Activated effector memory CD4-positive, alpha-beta T cell treated with anti-CD3 and anti-CD28 coated beads, Interleukin-2, amount 50 U/mL, for 16 hours (primary cell): Measurements from ENCODE around the gene ARHGAP36.

Experiments used
- DNase-seq: peaks from one replicate; pipeline ENCODE4 v3.0.0-alpha.2; 2020

Gene ARHGAP36

GRCh38 chrX:131072871-131073571 is 14.9 kb downstream of the ARHGAP36 start:
- no peak for DNase-seq

GRCh38 chrX:131073607-131074006 is 15.5 kb downstream of the ARHGAP36 start:
- DNase-seq = no peak

- no peak for DNase-seq
Observed at GRCh38 chrX:131081772-131082740, 23.9 kb downstream of the ARHGAP36 start.

- no peak for DNase-seq
Observed at GRCh38 chrX:131083510-131084142, 25.5 kb downstream of the ARHGAP36 start.

- no peak for DNase-seq
Observed at GRCh38 chrX:131084145-131084544, 26.0 kb downstream of the ARHGAP36 start.

GRCh38 chrX:131136776-131137175 is 78.6 kb downstream of the ARHGAP36 start:
- no peak for DNase-seq

GRCh38 chrX:131139072-131139471 is 80.9 kb downstream of the ARHGAP36 start:
- no peak for DNase-seq
